ENCODE results near the gene AGPS.

DNA sequence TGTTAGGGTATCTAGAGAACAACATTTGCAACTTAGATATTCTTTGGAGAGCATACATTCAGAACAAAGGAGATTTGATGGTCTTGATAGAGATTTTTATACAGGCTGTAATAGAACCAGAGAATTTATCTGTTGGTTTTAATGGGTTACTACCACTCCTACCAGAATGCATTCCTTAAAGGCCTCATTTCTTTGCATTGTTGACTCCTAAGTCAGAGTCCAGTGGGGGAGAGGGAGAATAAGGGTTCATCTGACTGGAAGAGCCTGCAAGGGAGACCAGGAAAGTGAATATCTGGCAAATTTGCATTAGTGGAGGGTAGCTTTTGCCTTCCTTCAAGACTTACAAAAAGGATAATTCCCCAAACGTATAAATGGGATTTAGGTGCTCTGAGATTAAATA, 29.7 kb downstream of the AGPS start:
- TF ChIP-seq GATA2 (IDR thresholded peaks at IDR 0.05; ENCODE audit: low read depth, low read length) (no peak), GATA3 (IDR thresholded peaks at IDR 0.05; ENCODE audit: low read depth, low read length) (no peak)

Data from SH-SY5Y (cell line).